Measurements from ENCODE around the gene PEA15.

DNA sequence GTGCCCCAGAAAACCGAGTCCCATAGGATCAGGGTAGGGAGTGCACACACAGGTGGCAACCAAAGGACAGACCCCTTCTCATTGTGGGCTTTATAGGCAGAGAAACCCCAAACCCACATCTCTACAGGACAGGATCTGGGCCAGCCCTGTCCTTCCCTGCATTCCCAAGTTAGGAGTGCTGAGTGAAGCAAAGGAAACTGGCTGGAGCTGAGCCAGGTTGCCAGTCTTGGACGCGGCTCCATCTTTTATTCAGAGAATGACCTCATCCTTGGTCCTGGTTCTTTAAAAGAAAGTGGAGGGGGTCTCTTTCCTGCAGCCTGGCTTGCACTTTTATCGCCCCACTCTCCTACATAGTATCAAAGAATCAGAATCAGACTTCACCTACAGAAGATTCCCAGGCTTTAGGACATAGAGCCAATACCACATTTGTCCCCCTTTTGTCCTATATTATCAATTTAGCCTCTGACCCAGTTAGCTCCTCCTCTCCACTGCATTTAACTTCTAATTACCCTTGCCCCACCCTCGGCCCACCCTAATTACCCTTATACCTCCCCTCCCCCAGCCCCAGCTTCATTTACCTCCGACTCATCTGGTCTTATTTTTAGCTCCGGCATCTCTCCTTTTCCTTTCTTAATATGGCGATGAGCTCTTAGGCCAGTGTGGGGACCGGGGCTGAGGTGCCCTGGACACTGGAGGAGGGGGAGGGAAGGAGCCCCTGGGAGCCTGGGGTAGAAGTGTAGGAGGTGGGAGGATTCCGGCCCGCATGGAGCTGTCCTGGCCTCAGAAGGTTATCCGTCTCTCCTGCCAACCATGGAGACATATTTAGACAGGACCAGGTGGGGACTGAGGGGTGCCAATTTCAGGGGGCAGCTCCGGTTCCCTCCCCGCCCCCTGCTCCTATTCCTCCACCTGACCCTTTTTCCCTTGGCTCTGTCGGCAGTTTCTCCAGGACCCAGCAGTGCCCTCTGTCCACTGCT, 15.2 kb upstream of the PEA15 start, which contains the start of gene CASQ1:
- TF ChIP-seq TOX (CRISPR knock-in tag; IDR thresholded peaks at IDR 0.05; ENCODE audit: borderline replicate concordance), result no peak
- TF ChIP-seq, protein P1, sequence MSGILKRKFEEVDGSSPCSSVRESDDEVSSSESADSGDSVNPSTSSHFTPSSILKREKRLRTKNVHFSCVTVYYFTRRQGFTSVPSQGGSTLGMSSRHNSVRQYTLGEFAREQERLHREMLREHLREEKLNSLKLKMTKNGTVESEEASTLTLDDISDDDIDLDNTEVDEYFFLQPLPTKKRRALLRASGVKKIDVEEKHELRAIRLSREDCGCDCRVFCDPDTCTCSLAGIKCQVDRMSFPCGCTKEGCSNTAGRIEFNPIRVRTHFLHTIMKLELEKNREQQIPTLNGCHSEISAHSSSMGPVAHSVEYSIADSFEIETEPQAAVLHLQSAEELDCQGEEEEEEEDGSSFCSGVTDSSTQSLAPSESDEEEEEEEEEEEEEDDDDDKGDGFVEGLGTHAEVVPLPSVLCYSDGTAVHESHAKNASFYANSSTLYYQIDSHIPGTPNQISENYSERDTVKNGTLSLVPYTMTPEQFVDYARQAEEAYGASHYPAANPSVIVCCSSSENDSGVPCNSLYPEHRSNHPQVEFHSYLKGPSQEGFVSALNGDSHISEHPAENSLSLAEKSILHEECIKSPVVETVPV (CRISPR knock-in tag; IDR thresholded peaks at IDR 0.05), result no peak
- TF ChIP-seq ZFP3 (CRISPR knock-in tag; IDR thresholded peaks at IDR 0.05), result no peak
- TF ChIP-seq, protein P2, sequence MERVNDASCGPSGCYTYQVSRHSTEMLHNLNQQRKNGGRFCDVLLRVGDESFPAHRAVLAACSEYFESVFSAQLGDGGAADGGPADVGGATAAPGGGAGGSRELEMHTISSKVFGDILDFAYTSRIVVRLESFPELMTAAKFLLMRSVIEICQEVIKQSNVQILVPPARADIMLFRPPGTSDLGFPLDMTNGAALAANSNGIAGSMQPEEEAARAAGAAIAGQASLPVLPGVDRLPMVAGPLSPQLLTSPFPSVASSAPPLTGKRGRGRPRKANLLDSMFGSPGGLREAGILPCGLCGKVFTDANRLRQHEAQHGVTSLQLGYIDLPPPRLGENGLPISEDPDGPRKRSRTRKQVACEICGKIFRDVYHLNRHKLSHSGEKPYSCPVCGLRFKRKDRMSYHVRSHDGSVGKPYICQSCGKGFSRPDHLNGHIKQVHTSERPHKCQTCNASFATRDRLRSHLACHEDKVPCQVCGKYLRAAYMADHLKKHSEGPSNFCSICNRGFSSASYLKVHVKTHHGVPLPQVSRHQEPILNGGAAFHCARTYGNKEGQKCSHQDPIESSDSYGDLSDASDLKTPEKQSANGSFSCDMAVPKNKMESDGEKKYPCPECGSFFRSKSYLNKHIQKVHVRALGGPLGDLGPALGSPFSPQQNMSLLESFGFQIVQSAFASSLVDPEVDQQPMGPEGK (CRISPR knock-in tag; IDR thresholded peaks at IDR 0.05; ENCODE audit: borderline replicate concordance), result no peak
- TF ChIP-seq ISL1 (CRISPR knock-in tag; IDR thresholded peaks at IDR 0.05), result no peak
- TF ChIP-seq, protein P3, sequence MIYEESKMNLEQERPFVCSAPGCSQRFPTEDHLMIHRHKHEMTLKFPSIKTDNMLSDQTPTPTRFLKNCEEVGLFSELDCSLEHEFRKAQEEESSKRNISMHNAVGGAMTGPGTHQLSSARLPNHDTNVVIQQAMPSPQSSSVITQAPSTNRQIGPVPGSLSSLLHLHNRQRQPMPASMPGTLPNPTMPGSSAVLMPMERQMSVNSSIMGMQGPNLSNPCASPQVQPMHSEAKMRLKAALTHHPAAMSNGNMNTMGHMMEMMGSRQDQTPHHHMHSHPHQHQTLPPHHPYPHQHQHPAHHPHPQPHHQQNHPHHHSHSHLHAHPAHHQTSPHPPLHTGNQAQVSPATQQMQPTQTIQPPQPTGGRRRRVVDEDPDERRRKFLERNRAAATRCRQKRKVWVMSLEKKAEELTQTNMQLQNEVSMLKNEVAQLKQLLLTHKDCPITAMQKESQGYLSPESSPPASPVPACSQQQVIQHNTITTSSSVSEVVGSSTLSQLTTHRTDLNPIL (CRISPR knock-in tag; IDR thresholded peaks at IDR 0.05; ENCODE audit: low read depth), result no peak
- TF ChIP-seq, protein P4, sequence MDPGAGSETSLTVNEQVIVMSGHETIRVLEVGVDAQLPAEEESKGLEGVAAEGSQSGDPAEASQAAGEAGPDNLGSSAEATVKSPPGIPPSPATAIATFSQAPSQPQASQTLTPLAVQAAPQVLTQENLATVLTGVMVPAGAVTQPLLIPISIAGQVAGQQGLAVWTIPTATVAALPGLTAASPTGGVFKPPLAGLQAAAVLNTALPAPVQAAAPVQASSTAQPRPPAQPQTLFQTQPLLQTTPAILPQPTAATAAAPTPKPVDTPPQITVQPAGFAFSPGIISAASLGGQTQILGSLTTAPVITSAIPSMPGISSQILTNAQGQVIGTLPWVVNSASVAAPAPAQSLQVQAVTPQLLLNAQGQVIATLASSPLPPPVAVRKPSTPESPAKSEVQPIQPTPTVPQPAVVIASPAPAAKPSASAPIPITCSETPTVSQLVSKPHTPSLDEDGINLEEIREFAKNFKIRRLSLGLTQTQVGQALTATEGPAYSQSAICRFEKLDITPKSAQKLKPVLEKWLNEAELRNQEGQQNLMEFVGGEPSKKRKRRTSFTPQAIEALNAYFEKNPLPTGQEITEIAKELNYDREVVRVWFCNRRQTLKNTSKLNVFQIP (CRISPR knock-in tag; IDR thresholded peaks at IDR 0.05; ENCODE audit: borderline replicate concordance, low read depth), result no peak
- no peak for TF ChIP-seq SNAI2 (CRISPR knock-in tag; IDR thresholded peaks at IDR 0.05)
- TF ChIP-seq OSR1 (CRISPR knock-in tag; IDR thresholded peaks at IDR 0.05), result no peak
